ENCODE results near the gene DHX29.

DNA sequence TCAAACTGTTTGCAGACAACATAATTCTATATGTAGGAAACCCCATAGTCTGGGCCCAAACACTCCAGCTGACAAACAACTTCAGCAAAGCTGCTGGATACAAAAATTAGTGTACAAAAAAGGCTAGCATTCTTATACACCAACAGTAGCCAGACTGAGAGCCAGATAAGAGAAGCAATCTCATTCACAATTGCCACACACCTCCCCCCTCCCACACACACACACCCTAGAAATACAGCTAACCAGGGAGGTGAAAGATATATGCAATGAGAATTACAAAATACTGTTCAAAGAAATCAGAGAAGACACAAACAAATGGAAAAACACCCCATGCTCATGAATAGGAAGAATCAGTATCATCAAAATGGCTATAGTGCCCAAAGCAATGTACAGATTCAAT is 9.3 kb upstream of the DHX29 start:
- TF ChIP-seq, protein P1, sequence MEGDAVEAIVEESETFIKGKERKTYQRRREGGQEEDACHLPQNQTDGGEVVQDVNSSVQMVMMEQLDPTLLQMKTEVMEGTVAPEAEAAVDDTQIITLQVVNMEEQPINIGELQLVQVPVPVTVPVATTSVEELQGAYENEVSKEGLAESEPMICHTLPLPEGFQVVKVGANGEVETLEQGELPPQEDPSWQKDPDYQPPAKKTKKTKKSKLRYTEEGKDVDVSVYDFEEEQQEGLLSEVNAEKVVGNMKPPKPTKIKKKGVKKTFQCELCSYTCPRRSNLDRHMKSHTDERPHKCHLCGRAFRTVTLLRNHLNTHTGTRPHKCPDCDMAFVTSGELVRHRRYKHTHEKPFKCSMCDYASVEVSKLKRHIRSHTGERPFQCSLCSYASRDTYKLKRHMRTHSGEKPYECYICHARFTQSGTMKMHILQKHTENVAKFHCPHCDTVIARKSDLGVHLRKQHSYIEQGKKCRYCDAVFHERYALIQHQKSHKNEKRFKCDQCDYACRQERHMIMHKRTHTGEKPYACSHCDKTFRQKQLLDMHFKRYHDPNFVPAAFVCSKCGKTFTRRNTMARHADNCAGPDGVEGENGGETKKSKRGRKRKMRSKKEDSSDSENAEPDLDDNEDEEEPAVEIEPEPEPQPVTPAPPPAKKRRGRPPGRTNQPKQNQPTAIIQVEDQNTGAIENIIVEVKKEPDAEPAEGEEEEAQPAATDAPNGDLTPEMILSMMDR (IDR thresholded peaks at IDR 0.05): no peak
- TF ChIP-seq EZH2 (IDR thresholded peaks at IDR 0.05; ENCODE audit: borderline replicate concordance, insufficient read depth, low read depth, low read length, poor library complexity, severe bottlenecking): no peak
